DOHH2 (cell line): ENCODE data around the gene SLC13A2.

Experiments used
- H3F3A ChIP-seq: fragments of 200-600 bp; sonication (generic), shearing (Covaris generic); 2 replicates; pipeline ENCODE4 v1.6.0; 2016; ENCODE audit warnings: antibody characterized with exemption, mild to moderate bottlenecking; ENCODE audit not compliant: control insufficient read depth, insufficient read depth
- H3K27ac ChIP-seq: fragments of 200-600 bp; sonication (generic); 2 replicates; pipeline ENCODE4 v1.5.1; 2014; ENCODE audit warnings: low read depth, mild to moderate bottlenecking, low read length, moderate library complexity
- H3K27me3 ChIP-seq: fragments of 200-600 bp; sonication (generic); 2 replicates; pipeline ENCODE4 v1.6.1; 2014; ENCODE audit warnings: mild to moderate bottlenecking, low read length, mixed read lengths; ENCODE audit not compliant: control insufficient read depth
- H3K36me3 ChIP-seq: fragments of 200-600 bp; sonication (generic); 2 replicates; pipeline ENCODE4 v1.6.1; 2014; ENCODE audit warnings: mild to moderate bottlenecking, low read length, moderate library complexity, mixed read lengths; ENCODE audit not compliant: control insufficient read depth
- H3K4me1 ChIP-seq: fragments of 200-600 bp; sonication (generic); 2 replicates; pipeline ENCODE4 v1.6.1; 2014; ENCODE audit warnings: mild to moderate bottlenecking, low read length, mixed read lengths; ENCODE audit not compliant: control insufficient read depth
- H3K4me2 ChIP-seq: fragments of 200-600 bp; sonication (generic); 2 replicates; pipeline ENCODE4 v1.6.0; 2014; ENCODE audit warnings: mild to moderate bottlenecking, low read length, moderate library complexity
- H3K4me3 ChIP-seq: fragments of 200-600 bp; sonication (generic); 2 replicates; pipeline ENCODE4 v1.5.1; 2014; ENCODE audit warnings: mild to moderate bottlenecking, low read length, mixed read lengths
- H3K79me2 ChIP-seq: fragments of 200-600 bp; sonication (generic); 2 replicates; pipeline ENCODE4 v1.6.1; 2014; ENCODE audit warnings: mild to moderate bottlenecking, low read length, mixed read lengths; ENCODE audit not compliant: control insufficient read depth
- H3K9me2 ChIP-seq: fragments of 200-600 bp; sonication (generic); replicated peaks from 2 replicates; pipeline ENCODE4 v1.6.1; 2014; ENCODE audit warnings: mild to moderate bottlenecking, low read length, mixed read lengths; ENCODE audit not compliant: control insufficient read depth
- H3K9me3 ChIP-seq: fragments of 200-600 bp; sonication (generic); 2 replicates; pipeline ENCODE4 v1.6.1; 2014; ENCODE audit warnings: antibody characterized with exemption, low read length, mixed read lengths; ENCODE audit not compliant: control insufficient read depth, insufficient read depth
- H4K20me1 ChIP-seq: fragments of 200-600 bp; sonication (generic); 2 replicates; pipeline ENCODE4 v1.6.0; 2014; ENCODE audit warnings: low read depth, mild to moderate bottlenecking, antibody characterized with exemption, low read length, moderate library complexity; ENCODE audit not compliant: control insufficient read depth, insufficient read depth
- CTCF ChIP-seq: fragments of 200-600 bp; sonication (generic); IDR thresholded peaks from one replicate; pipeline ENCODE4 v1.5.1; 2014; ENCODE audit warnings: antibody characterized with exemption, mild to moderate bottlenecking, low read depth, low read length; ENCODE audit not compliant: poor library complexity, severe bottlenecking
- EZH2phosphoT487 ChIP-seq: fragments of 200-600 bp; sonication (generic); IDR thresholded peaks from 2 replicates; pipeline ENCODE4 v1.6.1; 2017; ENCODE audit warnings: borderline replicate concordance, mild to moderate bottlenecking, antibody characterized with exemption, low read length, moderate library complexity, mixed read lengths

The SLC13A2 gene

DNA sequence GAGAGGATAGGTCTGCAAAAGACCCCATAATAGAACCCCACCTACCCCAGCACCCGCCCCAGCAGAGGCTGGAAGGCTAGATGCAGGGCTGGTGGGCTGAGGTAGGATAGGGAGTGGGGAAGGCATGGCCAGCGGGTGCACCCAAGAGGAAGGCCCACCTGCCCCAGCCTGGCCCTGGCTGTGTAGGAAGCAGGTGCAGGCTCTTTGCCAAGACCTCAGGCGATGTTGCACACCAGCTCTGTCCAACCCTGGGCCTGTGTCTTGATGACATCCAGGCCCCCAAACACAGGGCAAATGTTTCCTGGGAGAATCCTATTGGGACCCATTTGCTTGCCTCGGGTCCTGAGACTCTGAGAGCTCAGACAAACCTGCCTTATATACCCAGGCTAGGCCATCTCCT lies 66.8 kb downstream of the SLC13A2 start:
- Histone ChIP-seq H3F3A (no peaks in the 10 kb centered on the region), H3K9me3 (no peaks in the 10 kb centered on the region), H3K4me1 (0 out of 2 replicates have a peak, but pooled peaks cover 3% of the 10 kb centered on the region), H3K27me3 (no peaks in the 10 kb centered on the region), H3K27ac (no peak overlapping the region), H3K36me3 (no peaks in the 10 kb centered on the region), H4K20me1 (no peaks in the 10 kb centered on the region), H3K79me2 (no peaks in the 10 kb centered on the region), H3K9me2 (no peaks in the 10 kb centered on the region), H3K4me2 (no peak overlapping the region), H3K4me3 (no peak overlapping the region)
- TF ChIP-seq EZH2phosphoT487: no peak
- no peak for TF ChIP-seq CTCF

GRCh38 chr17:28541439-28541838 lies 68.0 kb downstream of the SLC13A2 start:
- no peak overlapping the region for H3K4me3 ChIP-seq
- TF ChIP-seq EZH2phosphoT487 (no peak), CTCF (no peak)
- H4K20me1 ChIP-seq: no peaks in the 10 kb centered on the region
- H3K9me3 ChIP-seq: no peaks in the 10 kb centered on the region
- H3K27ac ChIP-seq: no peak overlapping the region
- no peaks in the 10 kb centered on the region for H3K9me2 ChIP-seq
- no peak overlapping the region for H3K4me2 ChIP-seq
- H3K27me3 ChIP-seq: no peaks in the 10 kb centered on the region
- 0 out of 2 replicates have a peak, but pooled peaks cover 3% of the 10 kb centered on the region for H3K4me1 ChIP-seq
- H3F3A ChIP-seq: no peaks in the 10 kb centered on the region
- no peaks in the 10 kb centered on the region for H3K36me3 ChIP-seq
- no peaks in the 10 kb centered on the region for H3K79me2 ChIP-seq

- 0 out of 2 replicates have a peak, but pooled peaks cover 5% of the 10 kb centered on the region for H3K79me2 ChIP-seq
- no peaks in the 10 kb centered on the region for H3K9me2 ChIP-seq
- no peak overlapping the region for H3K4me2 ChIP-seq
- no peaks in the 10 kb centered on the region for H4K20me1 ChIP-seq
- H3K27ac ChIP-seq: no peak overlapping the region
- TF ChIP-seq CTCF: no peak
- TF ChIP-seq EZH2phosphoT487: no peak
- H3K4me3 ChIP-seq: no peak overlapping the region
- H3K9me3 ChIP-seq: no peaks in the 10 kb centered on the region
- H3K36me3 ChIP-seq: peaks cover 8% of the 10 kb centered on the region
- H3K27me3 ChIP-seq: no peaks in the 10 kb centered on the region
- H3F3A ChIP-seq: 0 out of 2 replicates have a peak, but pooled peaks cover 5% of the 10 kb centered on the region
- peaks cover 31% of the 10 kb centered on the region for H3K4me1 ChIP-seq
These were observed 71.1 kb downstream of the SLC13A2 start for GRCh38 chr17:28544402-28545140.
